ENCODE results near the gene MYPN.

DNA sequence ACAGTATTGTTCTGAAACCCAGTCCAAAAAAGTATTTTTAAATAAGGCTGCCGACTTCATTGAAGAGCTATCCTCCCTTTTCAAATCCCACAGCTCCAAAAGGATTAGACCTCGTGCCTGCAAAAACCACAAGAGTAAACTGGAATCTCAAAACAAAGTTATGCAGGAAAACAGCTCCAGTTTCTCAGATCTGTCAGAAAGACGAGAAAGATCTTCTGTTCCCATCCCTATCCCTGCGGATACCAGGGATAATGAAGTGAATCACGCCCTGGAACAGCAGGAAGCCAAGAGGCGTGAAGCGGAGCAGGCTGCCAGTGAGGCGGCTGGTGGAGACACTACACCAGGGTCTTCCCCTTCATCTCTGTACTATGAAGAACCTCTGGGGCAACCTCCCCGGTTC is 12.6 kb downstream of the MYPN start:
- TF ChIP-seq POLR2A (IDR thresholded peaks at IDR 0.05; ENCODE audit: low read depth, low read length) (no peak), POLR2AphosphoS5 (IDR thresholded peaks at IDR 0.05; ENCODE audit: low read depth, low read length) (no peak)

Measured in GM12891 (cell line).